DMS 273 treated with DMSO at 0.1 percent for 48 hours (cell line): ENCODE results near the gene GNPTAB.

ENCODE experiments used
- DNase-seq: peaks from one replicate; lab custom pipeline; 2025; lab: John Stamatoyannopoulos, UW

GNPTAB gene

DNA sequence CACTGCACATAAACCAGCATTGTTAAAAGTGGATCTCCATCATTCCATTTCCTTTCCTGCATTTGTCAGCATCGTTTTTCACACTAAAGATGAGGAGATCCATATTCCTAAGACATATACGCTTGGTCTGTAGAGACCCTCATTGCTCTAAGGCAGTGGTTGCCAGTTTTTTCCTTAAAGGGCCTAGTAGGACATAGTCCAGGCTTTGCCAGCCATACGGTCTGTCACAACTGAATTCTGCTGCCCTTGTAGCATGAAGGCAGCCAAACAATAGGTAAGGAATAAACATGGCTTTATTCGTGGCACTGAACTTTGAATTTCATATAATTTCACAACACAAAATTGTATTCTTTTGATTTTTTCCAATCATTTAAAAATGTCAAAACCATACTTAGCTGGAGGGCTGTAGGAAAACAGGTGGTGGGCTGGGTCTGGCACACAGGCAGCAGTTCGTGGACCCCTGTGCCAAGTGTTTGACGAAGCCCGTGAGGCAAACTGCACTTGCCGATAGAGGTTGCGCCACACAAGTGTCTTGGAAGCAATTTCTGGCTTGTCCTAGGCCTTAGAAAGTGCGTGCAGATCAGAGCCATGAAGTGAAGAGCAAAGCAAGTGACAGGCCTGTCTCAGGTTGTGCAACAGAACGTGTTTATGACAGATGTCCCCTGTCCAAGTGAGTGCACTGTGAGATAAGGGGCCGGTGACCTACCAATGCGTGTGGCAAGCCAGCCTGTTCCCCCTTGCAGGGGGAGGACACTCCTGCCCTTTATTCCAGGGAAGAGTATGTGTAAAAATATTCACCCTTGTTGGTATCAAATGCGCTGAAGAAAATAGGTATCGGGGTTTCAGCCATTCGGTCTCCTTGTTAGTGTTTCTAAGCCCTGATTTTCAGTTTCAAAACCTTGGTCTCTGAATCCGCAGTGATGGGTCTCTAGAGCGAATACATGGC, 134.2 kb downstream of the GNPTAB start:
- no peak for DNase-seq

DNA sequence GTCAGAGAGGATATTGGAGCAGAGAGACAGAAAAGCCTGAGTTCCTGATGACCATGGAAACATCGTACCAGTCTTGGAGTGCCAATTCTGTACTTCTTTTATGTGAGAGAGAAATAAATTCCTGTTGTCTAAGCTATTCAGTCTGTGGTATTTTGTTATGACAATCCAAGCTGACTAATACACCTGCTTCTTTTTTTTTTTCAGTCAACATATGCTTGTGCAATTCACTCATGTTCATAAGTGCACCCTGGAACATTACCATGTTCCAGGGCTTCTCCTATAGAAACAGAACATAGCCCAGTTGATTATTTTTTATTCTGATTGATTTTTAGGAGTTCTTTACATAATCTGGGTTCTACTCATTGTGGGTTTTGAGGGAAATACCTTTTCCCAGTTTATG, 135.1 kb downstream of the GNPTAB start:
- no peak for DNase-seq
